Upper lobe of left lung (tissue), 6 donors: ENCODE results near the gene CBL. TPM values are rescaled to one million over a fixed set of nuclear protein-coding genes. Genes with fewer than 3 reads are reported as not detected.

Experiments used
- ATAC-seq, 2 donors: fragments of 200-7000 bp; cut with Tn5 transposase; one replicate each; pipeline ENCODE4 v1.9.1; 2022; ENCODE audit warnings: mild to moderate bottlenecking in 2 of 2, moderate library complexity in 2 of 2; ENCODE audit not compliant: low FRiP score in 2 of 2
- DNase-seq, 2 donors: peaks; one replicate each; pipeline ENCODE4 v3.0.0-alpha.2; 2019 to 2020
- H3K27ac ChIP-seq, 4 donors: fragments of 200-600 bp; sonication (generic); one replicate each; pipeline ENCODE4 v1.5.1; 2016 to 2019
- H3K27me3 ChIP-seq, 4 donors: fragments of 200-600 bp; sonication (generic); one replicate each; pipeline ENCODE4 v1.5.1; 2017 to 2019
- H3K36me3 ChIP-seq, 4 donors: fragments of 200-600 bp; sonication (generic); one replicate each; pipeline ENCODE4 v1.5.1; 2016 to 2019
- H3K4me1 ChIP-seq, 4 donors: fragments of 200-600 bp; sonication (generic); one replicate each; pipeline ENCODE4 v1.5.1; 2018 to 2019
- H3K4me3 ChIP-seq, 4 donors: fragments of 200-600 bp; sonication (generic); one replicate each; pipeline ENCODE4 v1.5.1; 2017 to 2019; ENCODE audit warnings: mild to moderate bottlenecking in 2 of 4, moderate library complexity in 1 of 4
- H3K9me3 ChIP-seq, 4 donors: fragments of 200-600 bp; sonication (generic); one replicate each; pipeline ENCODE4 v1.5.1; 2018 to 2019
- CTCF ChIP-seq, 6 experiments: fragments of 450-650 bp in 4 of 6; fragments of 200-600 bp in 2 of 6; sonication (generic) in 2 of 6; IDR thresholded peaks; one replicate each; pipeline ENCODE4 v1.5.1; 2016 to 2019; ENCODE audit warnings: antibody characterized with exemption in 6 of 6
- EP300 ChIP-seq, 4 donors: sonication (generic); formaldehyde crosslinking; IDR thresholded peaks; one replicate each; pipeline ENCODE4 v1.5.1; 2017; ENCODE audit warnings: antibody characterized with exemption in 4 of 4, control low read depth in 2 of 4
- POLR2A ChIP-seq, 4 donors: fragments of 450-650 bp; IDR thresholded peaks; one replicate each; pipeline ENCODE4 v1.5.1; 2016 to 2017; ENCODE audit warnings: antibody characterized with exemption in 4 of 4, mild to moderate bottlenecking in 2 of 4
- POLR2AphosphoS5 ChIP-seq, 2 donors: sonication (generic); formaldehyde crosslinking; IDR thresholded peaks; one replicate each; pipeline ENCODE4 v1.5.1; 2017; ENCODE audit warnings: antibody characterized with exemption in 2 of 2
- WGBS, 2 donors: methylation state at CpG; one replicate each; pipeline ENCODE4 v1.1.5; 2017 to 2018; 5-methylcytosine and 5-hydroxymethylcytosine counted together
- total RNA-seq, 6 donors: library from RNA; depleted of rRNA in 4 of 6; stranded (reverse); fragments of >200 nt in 4 of 6; gene quantifications; one replicate each; pipeline versions ENCODE4 v1.1.0 to v1.2.1, GENCODE V29; 2016 to 2021
- donor health status: DM: no; HTN: no; CAD: no; lungs with moderate emphysema.
- donor health status: DM: no; HTN: yes; CAD: no; lungs with severe emphysema.

The CBL gene
- total RNA-seq, 6 donors from 2014 or later = 15.4 to 32.2 (median 18.9) TPM

GRCh38 chr11:119266517-119267255 is 60.5 kb downstream of the CBL start:
- ATAC-seq = no peak
- Histone ChIP-seq H3K27me3 (no peaks in the 10 kb centered on the region), H3K27ac (no peak overlapping the region), H3K36me3 (peaks cover 0 to under 1% (median 0%) of the 10 kb centered on the region in 4 donors), H3K9me3 (no peaks in the 10 kb centered on the region), H3K4me1 (peaks cover 14 to 23% (median 16%) of the 10 kb centered on the region in 4 donors), H3K4me3 (no peak overlapping the region)
- TF ChIP-seq POLR2A (IDR thresholded peaks at IDR 0.05) = no peak
- no peak for DNase-seq
- WGBS, 2 donors = 85 to 86% methylated on average over 7 of the region's 7 CpGs

GRCh38 chr11:119267645-119268044 is 61.5 kb downstream of the CBL start:
- Histone ChIP-seq H3K4me1 (peaks cover 13 to 17% (median 14%) of the 10 kb centered on the region in 4 donors), H3K9me3 (no peaks in the 10 kb centered on the region), H3K4me3 (no peak overlapping the region), H3K27me3 (no peaks in the 10 kb centered on the region), H3K36me3 (peaks cover 0 to 11% (median 4%) of the 10 kb centered on the region in 4 donors), H3K27ac (no peak overlapping the region)
- TF ChIP-seq EP300 (IDR thresholded peaks at IDR 0.05) (no peak), POLR2A (IDR thresholded peaks at IDR 0.05) (no peak), POLR2AphosphoS5 (IDR thresholded peaks at IDR 0.05) (no peak), CTCF (IDR thresholded peaks at IDR 0.05) (no peak)
- ATAC-seq = no peak
- no peak for DNase-seq
- WGBS, 2 donors = 89 to 91% methylated on average over 5 of the region's 5 CpGs

- no peaks in the 10 kb centered on the region for H3K27me3 ChIP-seq
- no peaks in the 10 kb centered on the region for H3K9me3 ChIP-seq
- no peak overlapping the region for H3K27ac ChIP-seq
- 95 to 96% methylated on average over 6 of the region's 6 CpGs for WGBS, 2 donors
- TF ChIP-seq POLR2AphosphoS5 (IDR thresholded peaks at IDR 0.05) (no peak), EP300 (IDR thresholded peaks at IDR 0.05) (no peak), POLR2A (IDR thresholded peaks at IDR 0.05) (no peak), CTCF (IDR thresholded peaks at IDR 0.05) (no peak)
- ATAC-seq = no peak
- H3K4me3 ChIP-seq = no peak overlapping the region
- H3K36me3 ChIP-seq = peaks cover 13 to 67% (median 29%) of the 10 kb centered on the region in 4 donors
- H3K4me1 ChIP-seq = no peaks in the 10 kb centered on the region
- DNase-seq = no peak
Measured at GRCh38 chr11:119273721-119274120, 67.6 kb downstream of the CBL start.

GRCh38 chr11:119277660-119278059 is 71.5 kb downstream of the CBL start:
- ATAC-seq = no peak
- TF ChIP-seq POLR2AphosphoS5 (IDR thresholded peaks at IDR 0.05) (no peak), EP300 (IDR thresholded peaks at IDR 0.05) (no peak), POLR2A (IDR thresholded peaks at IDR 0.05) (no peak), CTCF (IDR thresholded peaks at IDR 0.05) (no peak)

GRCh38 chr11:119282495-119282894 is 76.4 kb downstream of the CBL start:
- H3K27me3 ChIP-seq = no peaks in the 10 kb centered on the region
- WGBS, 2 donors = 76 to 83% methylated on average over 7 of the region's 7 CpGs
- no peak for TF ChIP-seq POLR2AphosphoS5 (IDR thresholded peaks at IDR 0.05)
- no peak for TF ChIP-seq POLR2A (IDR thresholded peaks at IDR 0.05)
- TF ChIP-seq CTCF (IDR thresholded peaks at IDR 0.05) = no peak
- TF ChIP-seq EP300 (IDR thresholded peaks at IDR 0.05) = no peak
- DNase-seq = no peak
- peaks cover 0 to 55% (median 31%) of the 10 kb centered on the region in 4 donors for H3K36me3 ChIP-seq
- ATAC-seq = no peak
- no peak overlapping the region for H3K27ac ChIP-seq
- H3K4me3 ChIP-seq = no peak overlapping the region
- H3K4me1 ChIP-seq = no peaks in the 10 kb centered on the region
- H3K9me3 ChIP-seq = no peaks in the 10 kb centered on the region

More at GRCh38 chr11:119277660-119278059, 71.5 kb downstream of the CBL start:
- no peaks in the 10 kb centered on the region for H3K9me3 ChIP-seq
- no peak for DNase-seq
- H3K4me3 ChIP-seq = no peak overlapping the region
- H3K27ac ChIP-seq = no peak overlapping the region
- WGBS, 2 donors = 84 to 100% methylated on average over 1 of the region's 1 CpG
- H3K27me3 ChIP-seq = no peaks in the 10 kb centered on the region
- peaks cover 13 to 73% (median 27%) of the 10 kb centered on the region in 4 donors for H3K36me3 ChIP-seq
- no peaks in the 10 kb centered on the region for H3K4me1 ChIP-seq
